ENCODE data around the gene HOMEZ. TPM values are rescaled to one million over a fixed set of nuclear protein-coding genes. Genes with fewer than 3 reads are reported as not detected.

Gene HOMEZ
- total and polyA plus RNA-seq, 7 experiments from 2014 or later: 5.2 to 20.4 (median 8.6) TPM

- CTCF ChIA-PET: interaction anchor here (0.8 kb wide), 1 partner anchor 22 kb away, joined by 3 read pairs; no protein-coding TSS in a partner anchor
- Mint-ChIP-seq H3K27me3 (peaks cover 19 to 31% (median 23%) of the 10 kb centered on the region in 5 donors), H3K9me3 (no peaks in the 10 kb centered on the region), H3K27ac (peak overlapping the region in 1 of 9 donors; percentile 36), H3K4me1 (peaks cover 0 to 28% (median 9%) of the 10 kb centered on the region in 7 donors), H3K4me3 (peak overlapping the region in 2 of 10 donors; percentile 8 to 71), H3K36me3 (peaks cover 0 to 4% (median 0%) of the 10 kb centered on the region in 5 donors)
- ATAC-seq (no peak), DNase-seq (no peak)
- Histone ChIP-seq H3K4me1 (ENCODE audit: control insufficient read depth in 2 of 2, insufficient read depth in 2 of 2, low read length in 2 of 2) (peaks cover 0 to 6% of the 10 kb centered on the region in 2 donors), H3K27ac (ENCODE audit: low read depth, low read length) (no peak overlapping the region), H3K27me3 (ENCODE audit: control insufficient read depth in 2 of 2, insufficient read depth in 2 of 2, low read length in 2 of 2) (no peaks in the 10 kb centered on the region), H3K4me3 (ENCODE audit: low read length) (no peak overlapping the region), H3K9me3 (ENCODE audit: control insufficient read depth in 2 of 3, low read length in 3 of 3) (no peaks in the 10 kb centered on the region), H3K36me3 (ENCODE audit: control insufficient read depth in 2 of 3, insufficient read depth in 3 of 3, low read length in 3 of 3) (no peaks in the 10 kb centered on the region)
- POLR2A ChIA-PET: interaction anchor here (2.0 kb wide), 1 partner anchor 13 kb away, joined by 8 read pairs; the partner anchor contains the start of gene PABPN1
- intact Hi-C loops (cut with micrococcal nuclease): loop anchor here (10.0 kb wide), 4 partner anchors 807 to 1833 kb away; partner anchors contain the start of genes EMC9 (in 2 of the 2), PSME2 (in 2 of the 2), RNF31 (in 2 of the 2) and CHMP4A (in 1 of the 2)
These were observed 22.0 kb upstream of the HOMEZ start for GRCh38 chr14:23307687-23308644.

- Histone ChIP-seq H3K4me1 (ENCODE audit: control insufficient read depth in 2 of 2, insufficient read depth in 2 of 2, low read length in 2 of 2) (peaks cover 0 to 6% of the 10 kb centered on the region in 2 donors), H3K9me3 (ENCODE audit: control insufficient read depth in 2 of 3, low read length in 3 of 3) (no peaks in the 10 kb centered on the region), H3K27me3 (ENCODE audit: control insufficient read depth in 2 of 2, insufficient read depth in 2 of 2, low read length in 2 of 2) (no peaks in the 10 kb centered on the region), H3K4me3 (ENCODE audit: low read length) (no peak overlapping the region), H3K27ac (ENCODE audit: low read depth, low read length) (no peak overlapping the region), H3K36me3 (ENCODE audit: control insufficient read depth in 2 of 3, insufficient read depth in 3 of 3, low read length in 3 of 3) (no peaks in the 10 kb centered on the region)
- H3K9me3 Mint-ChIP-seq: peaks cover 0 to 4% (median 0%) of the 10 kb centered on the region in 11 donors
- H3K4me1 Mint-ChIP-seq: peaks cover 0 to 33% (median 10%) of the 10 kb centered on the region in 7 donors
- ChIA-PET CTCF (interaction anchor here (0.8 to 1.3 kb wide), 2 partner anchors 13 to 21 kb away, joined by 3 read pairs; no protein-coding TSS in a partner anchor), POLR2A (interaction anchor here (0.6 to 7.6 kb wide), 3 partner anchors 12 to 855 kb away, joined by 6 to 286 read pairs (median 7); partner anchors contain the start of gene PABPN1)
- ATAC-seq (no peak), DNase-seq (no peak)
- intact Hi-C loops (cut with micrococcal nuclease): loop anchor here (10.0 kb wide), 4 partner anchors 808 to 1832 kb away; partner anchors contain the start of genes EMC9 (in 2 of the 2), PSME2 (in 2 of the 2), RNF31 (in 2 of the 2) and CHMP4A (in 1 of the 2)
- H3K4me3 Mint-ChIP-seq: peak overlapping the region in 2 of 10 donors; percentile 63 to 71
- peak overlapping the region in 2 of 9 donors; percentile 36 to 77 for H3K27ac Mint-ChIP-seq
- H3K36me3 Mint-ChIP-seq: peaks cover 0 to 4% (median 0%) of the 10 kb centered on the region in 5 donors
- H3K27me3 Mint-ChIP-seq: peaks cover 21 to 31% (median 23%) of the 10 kb centered on the region in 5 donors
These were observed 21.2 kb upstream of the HOMEZ start for GRCh38 chr14:23307146-23307530.

- Histone ChIP-seq H3K4me3 (ENCODE audit: low read length) (no peak within 1 kb of the TSS), H3K9me3 (ENCODE audit: control insufficient read depth in 2 of 3, low read length in 3 of 3) (no peaks in the 10 kb centered on the region), H3K27me3 (ENCODE audit: control insufficient read depth in 2 of 2, insufficient read depth in 2 of 2, low read length in 2 of 2) (no peaks in the 10 kb centered on the region), H3K27ac (ENCODE audit: low read depth, low read length) (no peak within 1 kb of the TSS), H3K36me3 (ENCODE audit: control insufficient read depth in 2 of 3, insufficient read depth in 3 of 3, low read length in 3 of 3) (peaks cover 0 to 3% (median 0%) of the 10 kb centered on the region in 3 experiments), H3K4me1 (ENCODE audit: control insufficient read depth in 2 of 2, insufficient read depth in 2 of 2, low read length in 2 of 2) (peaks cover 0 to 6% of the 10 kb centered on the region in 2 donors)
- ChIA-PET CTCF (interaction anchor here (1.3 kb wide), 1 partner anchor 14 kb away, joined by 3 read pairs; no protein-coding TSS in a partner anchor), POLR2A (interaction anchor here (0.6 to 7.6 kb wide), 4 partner anchors 12 to 856 kb away, joined by 3 to 286 read pairs (median 6); partner anchors contain the start of gene PABPN1)
- Mint-ChIP-seq H3K27me3 (peaks cover 20 to 31% (median 23%) of the 10 kb centered on the region in 5 donors), H3K9me3 (peaks cover 0 to 5% (median 0%) of the 10 kb centered on the region in 11 donors), H3K4me1 (peaks cover 0 to 33% (median 10%) of the 10 kb centered on the region in 7 donors), H3K36me3 (peaks cover 0 to 4% (median 0%) of the 10 kb centered on the region in 5 donors), H3K4me3 (peak within 1 kb of the TSS in 3 of 10 donors; percentile 8 to 71 (median 63)), H3K27ac (peak within 1 kb of the TSS in 3 of 9 donors; percentile 25 to 77 (median 36))
- intact Hi-C loops (cut with micrococcal nuclease): loop anchor here (10.0 kb wide), 4 partner anchors 808 to 1832 kb away; partner anchors contain the start of genes EMC9 (in 2 of the 2), PSME2 (in 2 of the 2), RNF31 (in 2 of the 2) and CHMP4A (in 1 of the 2)
- DNase-seq: peak in 1 of 9 donors; percentile 42
- ATAC-seq: no peak
These were observed 20.6 kb upstream of the HOMEZ start, which contains the start of gene BCL2L2 for GRCh38 chr14:23306412-23307145. BCL2L2 (plus strand) TSS chr14:23306833; CDS start chr14:23307768, 935 bp downstream.

GRCh38 chr14:23302290-23303225, 16.6 kb upstream of the HOMEZ start, which contains the start of gene PPP1R3E:
PPP1R3E (minus strand) TSS chr14:23302859; CDS start chr14:23302576, 283 bp downstream.
- H3K4me1 ChIP-seq (ENCODE audit: control insufficient read depth in 2 of 2, insufficient read depth in 2 of 2, low read length in 2 of 2): peaks cover 0 to 15% of the 10 kb centered on the region in 2 donors
- ChIA-PET POLR2A (interaction anchor here (0.5 to 7.6 kb wide), 24 partner anchors 9 to 910 kb away, joined by 3 to 286 read pairs (median 4); partner anchors contain the start of genes ACIN1, C14orf119, CEBPE and DCAF11), CTCF (interaction anchor here (1.0 to 5.1 kb wide), 6 partner anchors 8 to 20 kb away, joined by 3 to 41 read pairs (median 4); partner anchors contain the start of genes HOMEZ and PABPN1)
- ATAC-seq (peak; percentile 51), DNase-seq (peak; percentile 71 to 93 (median 87))
- intact Hi-C loops (cut with micrococcal nuclease): loop anchor here (1.0 to 10.0 kb wide), 15 partner anchors 50 to 1828 kb away; partner anchors contain the start of genes DAD1 (in 2 of the 2), EMC9 (in 2 of the 2), PSME2 (in 2 of the 2) and RNF31 (in 2 of the 2)
- Mint-ChIP-seq H3K27ac (peak within 1 kb of the TSS; percentile 92 to 100 (median 99)), H3K27me3 (peaks cover 15 to 20% (median 18%) of the 10 kb centered on the region in 5 donors), H3K36me3 (peaks cover 0 to 10% (median 0%) of the 10 kb centered on the region in 5 donors), H3K4me1 (peaks cover 7 to 47% (median 30%) of the 10 kb centered on the region in 7 donors), H3K4me3 (peak within 1 kb of the TSS; percentile 96 to 100 (median 99)), H3K9me3 (peaks cover 0 to 5% (median 0%) of the 10 kb centered on the region in 11 donors)
- H3K36me3 ChIP-seq (ENCODE audit: control insufficient read depth in 2 of 3, insufficient read depth in 3 of 3, low read length in 3 of 3): peaks cover 0 to 17% (median 0%) of the 10 kb centered on the region in 3 experiments
- peak within 1 kb of the TSS; percentile 95 for H3K27ac ChIP-seq (ENCODE audit: low read depth, low read length)
- peak within 1 kb of the TSS; percentile 98 for H3K4me3 ChIP-seq (ENCODE audit: low read length)
- H3K9me3 ChIP-seq (ENCODE audit: control insufficient read depth in 2 of 3, low read length in 3 of 3): no peaks in the 10 kb centered on the region
- no peaks in the 10 kb centered on the region for H3K27me3 ChIP-seq (ENCODE audit: control insufficient read depth in 2 of 2, insufficient read depth in 2 of 2, low read length in 2 of 2)
